Measurements from ENCODE around the gene CLCN6. TPM values are rescaled to one million over a fixed set of nuclear protein-coding genes. Genes with fewer than 3 reads are reported as not detected.

CLCN6 gene
- total and polyA plus RNA-seq, 10 of the 15 experiments (the other 5 are each of a cell fraction or from before 2014, with no cell fraction given) = 2.2 to 20.9 (median 10.2) TPM

DNA sequence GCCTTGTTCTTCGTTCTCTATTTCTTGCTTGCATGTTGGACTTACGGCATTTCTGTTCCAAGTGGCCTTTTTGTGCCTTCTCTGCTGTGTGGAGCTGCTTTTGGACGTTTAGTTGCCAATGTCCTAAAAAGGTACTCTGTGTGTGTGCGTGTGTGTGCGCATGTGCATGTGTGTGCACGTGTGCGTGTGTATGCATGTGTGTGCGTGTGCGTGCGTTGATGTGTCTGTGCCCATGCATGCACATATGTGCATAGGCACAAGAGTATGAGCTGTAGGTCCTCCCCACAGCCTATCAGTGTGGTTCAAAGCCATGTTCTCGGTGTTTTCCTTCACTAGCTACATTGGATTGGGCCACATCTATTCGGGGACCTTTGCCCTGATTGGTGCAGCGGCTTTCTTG lies 27.9 kb downstream of the CLCN6 start (continued):
- no peak for TF ChIP-seq MEF2A (IDR thresholded peaks at IDR 0.05; ENCODE audit: insufficient read depth, low read depth, low read length)
- no peak for TF ChIP-seq FOS (IDR thresholded peaks at IDR 0.05; ENCODE audit: borderline replicate concordance, extremely low read depth, insufficient read length)
- TF ChIP-seq KDM1A (IDR thresholded peaks at IDR 0.05; ENCODE audit: borderline replicate concordance) = no peak
- TF ChIP-seq SUPT20H (IDR thresholded peaks at IDR 0.05; ENCODE audit: borderline replicate concordance, control insufficient read depth, low read depth, low read length) = no peak
- no peak for TF ChIP-seq IRF4 (IDR thresholded peaks at IDR 0.05; ENCODE audit: low read depth, low read length)
- TF ChIP-seq CEBPB (IDR thresholded peaks at IDR 0.05; ENCODE audit: borderline replicate concordance in 1 of 2, low read depth in 2 of 2, low read length in 2 of 2) = no peak
- TF ChIP-seq, protein P1, sequence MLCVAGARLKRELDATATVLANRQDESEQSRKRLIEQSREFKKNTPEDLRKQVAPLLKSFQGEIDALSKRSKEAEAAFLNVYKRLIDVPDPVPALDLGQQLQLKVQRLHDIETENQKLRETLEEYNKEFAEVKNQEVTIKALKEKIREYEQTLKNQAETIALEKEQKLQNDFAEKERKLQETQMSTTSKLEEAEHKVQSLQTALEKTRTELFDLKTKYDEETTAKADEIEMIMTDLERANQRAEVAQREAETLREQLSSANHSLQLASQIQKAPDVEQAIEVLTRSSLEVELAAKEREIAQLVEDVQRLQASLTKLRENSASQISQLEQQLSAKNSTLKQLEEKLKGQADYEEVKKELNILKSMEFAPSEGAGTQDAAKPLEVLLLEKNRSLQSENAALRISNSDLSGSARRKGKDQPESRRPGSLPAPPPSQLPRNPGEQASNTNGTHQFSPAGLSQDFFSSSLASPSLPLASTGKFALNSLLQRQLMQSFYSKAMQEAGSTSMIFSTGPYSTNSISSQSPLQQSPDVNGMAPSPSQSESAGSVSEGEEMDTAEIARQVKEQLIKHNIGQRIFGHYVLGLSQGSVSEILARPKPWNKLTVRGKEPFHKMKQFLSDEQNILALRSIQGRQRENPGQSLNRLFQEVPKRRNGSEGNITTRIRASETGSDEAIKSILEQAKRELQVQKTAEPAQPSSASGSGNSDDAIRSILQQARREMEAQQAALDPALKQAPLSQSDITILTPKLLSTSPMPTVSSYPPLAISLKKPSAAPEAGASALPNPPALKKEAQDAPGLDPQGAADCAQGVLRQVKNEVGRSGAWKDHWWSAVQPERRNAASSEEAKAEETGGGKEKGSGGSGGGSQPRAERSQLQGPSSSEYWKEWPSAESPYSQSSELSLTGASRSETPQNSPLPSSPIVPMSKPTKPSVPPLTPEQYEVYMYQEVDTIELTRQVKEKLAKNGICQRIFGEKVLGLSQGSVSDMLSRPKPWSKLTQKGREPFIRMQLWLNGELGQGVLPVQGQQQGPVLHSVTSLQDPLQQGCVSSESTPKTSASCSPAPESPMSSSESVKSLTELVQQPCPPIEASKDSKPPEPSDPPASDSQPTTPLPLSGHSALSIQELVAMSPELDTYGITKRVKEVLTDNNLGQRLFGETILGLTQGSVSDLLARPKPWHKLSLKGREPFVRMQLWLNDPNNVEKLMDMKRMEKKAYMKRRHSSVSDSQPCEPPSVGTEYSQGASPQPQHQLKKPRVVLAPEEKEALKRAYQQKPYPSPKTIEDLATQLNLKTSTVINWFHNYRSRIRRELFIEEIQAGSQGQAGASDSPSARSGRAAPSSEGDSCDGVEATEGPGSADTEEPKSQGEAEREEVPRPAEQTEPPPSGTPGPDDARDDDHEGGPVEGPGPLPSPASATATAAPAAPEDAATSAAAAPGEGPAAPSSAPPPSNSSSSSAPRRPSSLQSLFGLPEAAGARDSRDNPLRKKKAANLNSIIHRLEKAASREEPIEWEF (IDR thresholded peaks at IDR 0.05; ENCODE audit: insufficient replicate concordance, low read depth, low read length) = no peak
- TF ChIP-seq, protein P2, sequence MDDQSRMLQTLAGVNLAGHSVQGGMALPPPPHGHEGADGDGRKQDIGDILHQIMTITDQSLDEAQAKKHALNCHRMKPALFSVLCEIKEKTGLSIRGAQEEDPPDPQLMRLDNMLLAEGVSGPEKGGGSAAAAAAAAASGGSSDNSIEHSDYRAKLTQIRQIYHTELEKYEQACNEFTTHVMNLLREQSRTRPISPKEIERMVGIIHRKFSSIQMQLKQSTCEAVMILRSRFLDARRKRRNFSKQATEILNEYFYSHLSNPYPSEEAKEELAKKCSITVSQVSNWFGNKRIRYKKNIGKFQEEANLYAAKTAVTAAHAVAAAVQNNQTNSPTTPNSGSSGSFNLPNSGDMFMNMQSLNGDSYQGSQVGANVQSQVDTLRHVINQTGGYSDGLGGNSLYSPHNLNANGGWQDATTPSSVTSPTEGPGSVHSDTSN (IDR thresholded peaks at IDR 0.05; ENCODE audit: insufficient replicate concordance, low read depth, low read length) = peak; percentile 68
- no peak for TF ChIP-seq ZNF622 (IDR thresholded peaks at IDR 0.05)
- no peak for TF ChIP-seq ZNF207 (IDR thresholded peaks at IDR 0.05; ENCODE audit: borderline replicate concordance)
- 0 out of 2 replicates have a peak, but pooled peaks have one; percentile 37 for TF ChIP-seq TCF3 (IDR thresholded peaks at IDR 0.05; ENCODE audit: borderline replicate concordance, insufficient read depth, low read depth, low read length)
- no peak for TF ChIP-seq FOXK2 (IDR thresholded peaks at IDR 0.05)
- TF ChIP-seq ETV6 (conservative IDR thresholded peaks at IDR 0.05 in 1 of 2, IDR thresholded peaks at IDR 0.05 in 1 of 2; ENCODE audit: borderline replicate concordance in 1 of 2, low read depth in 1 of 2) = no peak
- TF ChIP-seq MXI1 (IDR thresholded peaks at IDR 0.05; ENCODE audit: low read depth, low read length) = no peak
- no peak for TF ChIP-seq CREB1 (IDR thresholded peaks at IDR 0.05; ENCODE audit: low read depth)
